Adrenal gland (tissue), 5 donors: ENCODE results near the gene NCK2.

Experiments
- CTCF ChIP-seq, 6 experiments: fragments of 450-650 bp in 4 of 6; fragments of 200-600 bp in 2 of 6; sonication (generic) in 1 of 6; IDR thresholded peaks; 1 replicate in 5 of 6; 2 replicates in 1 of 6; pipeline versions ENCODE4 v1.5.1 to v1.8.0; 2016 to 2021; ENCODE audit warnings: antibody characterized with exemption in 6 of 6, mild to moderate bottlenecking in 2 of 6, moderate library complexity in 1 of 6
- POLR2A ChIP-seq, 2 donors: fragments of 450-650 bp; IDR thresholded peaks; one replicate each; pipeline ENCODE4 v1.6.1; 2017; ENCODE audit warnings: antibody characterized with exemption in 2 of 2, mild to moderate bottlenecking in 2 of 2, moderate library complexity in 1 of 2
- donor health status: DM: no; HTN: no; CAD: no.

- TF ChIP-seq CTCF (IDR thresholded peaks at IDR 0.05) = no peak
- no peak for TF ChIP-seq POLR2A (IDR thresholded peaks at IDR 0.05)
Measured at GRCh38 chr2:105788670-105789290, 44.1 kb downstream of the NCK2 start.
